ENCODE data around the gene SPOP.

The SPOP gene

GRCh38 chr17:49583226-49583625, 94.7 kb downstream of the SPOP start:
- DNase-seq = no peak

GRCh38 chr17:49582789-49583188, 95.1 kb downstream of the SPOP start:
- no peak for DNase-seq

- DNase-seq = no peak
Observed at GRCh38 chr17:49582055-49582722, 95.7 kb downstream of the SPOP start.

- no peak for DNase-seq
Observed at GRCh38 chr17:49581648-49581998, 96.3 kb downstream of the SPOP start.

- DNase-seq = no peak
Observed at GRCh38 chr17:49580981-49581647, 96.8 kb downstream of the SPOP start.

GRCh38 chr17:49580055-49580721, 97.7 kb downstream of the SPOP start:
- no peak for DNase-seq

GRCh38 chr17:49579522-49579921, 98.4 kb downstream of the SPOP start:
- no peak for DNase-seq

- DNase-seq = no peak
Observed at GRCh38 chr17:49578952-49579500, 98.9 kb downstream of the SPOP start.

- no peak for DNase-seq
Observed at GRCh38 chr17:49578414-49578813, 99.5 kb downstream of the SPOP start.

- no peak for DNase-seq
Observed at GRCh38 chr17:49577963-49578362, 99.9 kb downstream of the SPOP start.

GRCh38 chr17:49577650-49577934, 100.3 kb downstream of the SPOP start:
- no peak for DNase-seq

- no peak for DNase-seq
Observed at GRCh38 chr17:49576917-49577649, 100.8 kb downstream of the SPOP start.

- DNase-seq = no peak
Observed at GRCh38 chr17:49576088-49576916, 101.6 kb downstream of the SPOP start.

- DNase-seq = peak; percentile 66
Observed at GRCh38 chr17:49575679-49576087, 102.2 kb downstream of the SPOP start, which contains the start of gene NXPH3. NXPH3 (plus strand) TSS chr17:49575871; CDS start chr17:49576220, 349 bp downstream.

GRCh38 chr17:49574945-49575678, 102.8 kb downstream of the SPOP start:
- DNase-seq = no peak

- no peak for DNase-seq
Observed at GRCh38 chr17:49574323-49574781, 103.5 kb downstream of the SPOP start.

GRCh38 chr17:49573510-49574322, 104.2 kb downstream of the SPOP start:
- no peak for DNase-seq

- DNase-seq = no peak
Observed at GRCh38 chr17:49572806-49573420, 105.0 kb downstream of the SPOP start.

GRCh38 chr17:49572226-49572625, 105.7 kb downstream of the SPOP start:
- DNase-seq = no peak

GRCh38 chr17:49571764-49572163, 106.1 kb downstream of the SPOP start:
- no peak for DNase-seq

All from activated CD4-positive, CD25-positive, alpha-beta regulatory T cell treated with anti-CD3 and anti-CD28 coated beads, Interleukin-2, amount 50 U/mL, for 72 hours (primary cell).